GM18868 (cell line): ENCODE results near the gene OR2AT4.
"Not testable (repeated sequence)": the region's sequence is repeated elsewhere in the genome, so short reads cannot be mapped to it uniquely, and the experiment has no call there.

Experiments
- ATAC-seq: cut with Tn5 transposase; IDR thresholded peaks from one replicate; pipeline ENCODE4 v1.9.1; 2021; ENCODE audit warnings: mild to moderate bottlenecking, moderate library complexity; ENCODE audit not compliant: unreplicated experiment

Gene OR2AT4

GRCh38 chr11:75068993-75069392, 27.7 kb downstream of the OR2AT4 start:
- no peak for ATAC-seq

- no peak for ATAC-seq
Observed at GRCh38 chr11:75068559-75068958, 28.1 kb downstream of the OR2AT4 start.

GRCh38 chr11:75066061-75066460, 30.6 kb downstream of the OR2AT4 start:
- ATAC-seq: no peak

GRCh38 chr11:75063741-75064314, 32.8 kb downstream of the OR2AT4 start:
- no peak for ATAC-seq

- ATAC-seq: no peak
Observed at GRCh38 chr11:75059299-75059698, 37.4 kb downstream of the OR2AT4 start.

GRCh38 chr11:75056814-75057213, 39.9 kb downstream of the OR2AT4 start:
- ATAC-seq: no peak

GRCh38 chr11:75055511-75055910, 41.2 kb downstream of the OR2AT4 start:
- no peak for ATAC-seq

- no peak for ATAC-seq
Observed at GRCh38 chr11:75052457-75052856, 44.2 kb downstream of the OR2AT4 start.

- no peak for ATAC-seq
Observed at GRCh38 chr11:75051043-75051442, 45.6 kb downstream of the OR2AT4 start.

- no peak for ATAC-seq
Observed at GRCh38 chr11:75050516-75050915, 46.2 kb downstream of the OR2AT4 start.

- ATAC-seq: not testable (repeated sequence)
Observed at GRCh38 chr11:75049501-75050266, 47.0 kb downstream of the OR2AT4 start.

GRCh38 chr11:75047191-75047590, 49.5 kb downstream of the OR2AT4 start:
- ATAC-seq: no peak

- not testable (repeated sequence) for ATAC-seq
Observed at GRCh38 chr11:75046668-75047067, 50.0 kb downstream of the OR2AT4 start.

GRCh38 chr11:75044381-75045170, 52.1 kb downstream of the OR2AT4 start:
- not testable (repeated sequence) for ATAC-seq

- not testable (repeated sequence) for ATAC-seq
Observed at GRCh38 chr11:75041821-75042220, 54.9 kb downstream of the OR2AT4 start.

GRCh38 chr11:75041263-75041662, 55.4 kb downstream of the OR2AT4 start:
- ATAC-seq: no peak

- ATAC-seq: no peak
Observed at GRCh38 chr11:75040167-75040770, 56.4 kb downstream of the OR2AT4 start.

- ATAC-seq: no peak
Observed at GRCh38 chr11:75035911-75036565, 60.6 kb downstream of the OR2AT4 start.

- no peak for ATAC-seq
Observed at GRCh38 chr11:75035256-75035655, 61.4 kb downstream of the OR2AT4 start.

- no peak for ATAC-seq
Observed at GRCh38 chr11:75033916-75034315, 62.8 kb downstream of the OR2AT4 start.

- ATAC-seq: no peak
Observed at GRCh38 chr11:75032550-75032935, 64.1 kb downstream of the OR2AT4 start.
